ENCODE results near the gene NNAT.

NNAT gene

GRCh38 chr20:37567671-37568588, 46.9 kb downstream of the NNAT start:
- DNase-seq: no peak

- DNase-seq: no peak
Measured at GRCh38 chr20:37570419-37570818, 49.4 kb downstream of the NNAT start.

- DNase-seq: no peak
Measured at GRCh38 chr20:37571033-37571432, 50.0 kb downstream of the NNAT start.

Data from CD4-positive, alpha-beta T cell treated with Interleukin-4 for 4 hours (primary cell).